Adrenal gland (tissue), 12 donors: ENCODE results near the gene ZNF503. TPM values are rescaled to one million over a fixed set of nuclear protein-coding genes. Genes with fewer than 3 reads are reported as not detected.

ENCODE experiments used
- DNase-seq, 7 donors: peaks; one replicate each; pipeline ENCODE4 v3.0.0-alpha.2; 2019 to 2020
- H3K27ac ChIP-seq, 5 donors: fragments of 200-600 bp; sonication (generic) in 4 of 5; 1 replicate in 3 of 5; 2 replicates in 2 of 5; pipeline versions ENCODE4 v1.5.1 to v1.8.0; 2016 to 2020; ENCODE audit warnings: mild to moderate bottlenecking in 1 of 5
- H3K27me3 ChIP-seq: fragments of 200-600 bp; 2 replicates; pipeline ENCODE4 v1.8.0; 2021
- H3K36me3 ChIP-seq, 2 donors: fragments of 200-600 bp; replicated peaks in 1 of 2; 1 replicate in 1 of 2; 2 replicates in 1 of 2; pipeline versions ENCODE4 v1.5.1 to v1.8.0; 2018 to 2022
- H3K4me1 ChIP-seq, 2 donors: fragments of 200-600 bp; replicated peaks in 1 of 2; 1 replicate in 1 of 2; 2 replicates in 1 of 2; pipeline versions ENCODE4 v1.5.1 to v1.8.0; 2018 to 2021
- H3K4me3 ChIP-seq, 4 donors: fragments of 200-600 bp; sonication (generic) in 3 of 4; one replicate each; pipeline ENCODE4 v1.5.1; 2016 to 2018
- H3K9me3 ChIP-seq, 3 donors: fragments of 200-600 bp; sonication (generic) in 1 of 3; replicated peaks in 1 of 3; 1 replicate in 2 of 3; 2 replicates in 1 of 3; pipeline versions ENCODE4 v1.5.1 to v1.8.0; 2016 to 2021
- CTCF ChIP-seq, 6 experiments: fragments of 450-650 bp in 4 of 6; fragments of 200-600 bp in 2 of 6; sonication (generic) in 1 of 6; IDR thresholded peaks; 1 replicate in 5 of 6; 2 replicates in 1 of 6; pipeline versions ENCODE4 v1.5.1 to v1.8.0; 2016 to 2021; ENCODE audit warnings: antibody characterized with exemption in 6 of 6, mild to moderate bottlenecking in 2 of 6, moderate library complexity in 1 of 6
- POLR2A ChIP-seq, 2 donors: fragments of 450-650 bp; IDR thresholded peaks; one replicate each; pipeline ENCODE4 v1.6.1; 2017; ENCODE audit warnings: antibody characterized with exemption in 2 of 2, mild to moderate bottlenecking in 2 of 2, moderate library complexity in 1 of 2
- WGBS, 4 donors: extraction: QIAGEN DNeasy Blood & Tissue Kit in 2 of 4; methylation state at CpG; one replicate each; pipeline versions ENCODE4 v1.1.5 to v1.1.7; 2013 to 2017; 5-methylcytosine and 5-hydroxymethylcytosine counted together
- intact Hi-C, 2 donors: fragments of 100-400 bp; cut with DNase I; formaldehyde crosslinking; loops; one replicate each; pipeline versions ENCODE4 v1.14.1 to v1.15.0; 2022 to 2023
- polyA plus RNA-seq, 3 donors: library from polyadenylated mRNA; stranded (reverse); fragments of 200-250 nt in 2 of 3; fragments of 350-450 nt in 1 of 3; fragmentation: Illumina TruSeq in 1 of 3; extraction: RNeasy Lipid Tissue Mini Kit (QIAGEN cat#74804) in 1 of 3; gene quantifications; one replicate each; pipeline ENCODE4 v1.2.3, GENCODE V29; 2013 to 2014
- total RNA-seq, 9 donors: library from RNA; depleted of rRNA in 4 of 9; stranded (reverse); fragments of >200 nt in 4 of 9; fragments of 120-200 nt in 1 of 9; fragmentation: NEBNext Ultra II Directional in 1 of 9; extraction: Animal tissue kit (Norgen Biotek cat#: 25700) in 1 of 9; gene quantifications; one replicate each; pipeline versions ENCODE4 v1.1.0 to v1.2.4, GENCODE V29; 2013 to 2023
- donor health status: healthy with polysubstance abuse.
- donor health status: Bipolar disorder and iron deficiency.
- donor health status: DM: yes; HTN: yes; CAD: no.
- donor health status: DM: no; HTN: no; CAD: no.
- donor health status: DM: no; HTN: no; CAD: no.
- donor health status: DM: yes; HTN: yes; CAD: no.

ZNF503 gene
- total and polyA plus RNA-seq, 12 donors: 5.4 to 129 (median 46.0) TPM

- intact Hi-C loops: loop anchor here (5.0 to 10.0 kb wide), 8 partner anchors 60 to 682 kb away; no protein-coding TSS in a partner anchor
- H3K9me3 ChIP-seq: no peaks in the 10 kb centered on the region
- peaks cover 0 to 15% of the 10 kb centered on the region in 2 donors for H3K4me1 ChIP-seq
- peak overlapping the region; percentile 69 to 99 (median 95) for H3K27ac ChIP-seq
- 18 to 31% (median 23%) methylated on average over 16 to 56 of the region's 56 CpGs for WGBS, 4 donors
- peak in 1 of 2 donors; percentile 12 for TF ChIP-seq POLR2A (IDR thresholded peaks at IDR 0.05)
- TF ChIP-seq CTCF (IDR thresholded peaks at IDR 0.05): peak in 2 of 6 experiments; percentile 6 to 21
- H3K27me3 ChIP-seq: no peaks in the 10 kb centered on the region
- peak; percentile 80 to 90 (median 87) for DNase-seq
- H3K4me3 ChIP-seq: peak overlapping the region in 3 of 4 donors; percentile 25 to 99 (median 72)
- H3K36me3 ChIP-seq: no peaks in the 10 kb centered on the region
Measured at GRCh38 chr10:75404815-75405597, 3.4 kb upstream of the ZNF503 start.

- Histone ChIP-seq H3K4me3 (peak overlapping the region; percentile 56 to 99 (median 69)), H3K36me3 (peaks cover 0 to 7% of the 10 kb centered on the region in 2 donors), H3K27ac (peak overlapping the region; percentile 73 to 99 (median 95)), H3K27me3 (no peaks in the 10 kb centered on the region), H3K4me1 (peaks cover 0 to 15% of the 10 kb centered on the region in 2 donors), H3K9me3 (no peaks in the 10 kb centered on the region)
- WGBS, 4 donors: 8 to 21% (median 13%) methylated on average over 22 to 58 of the region's 58 CpGs
- TF ChIP-seq POLR2A (IDR thresholded peaks at IDR 0.05) (peak; percentile 7 to 66), CTCF (IDR thresholded peaks at IDR 0.05) (no peak)
- intact Hi-C loops: loop anchor here (5.0 to 10.0 kb wide), 8 partner anchors 61 to 683 kb away; no protein-coding TSS in a partner anchor
- peak; percentile 49 to 79 (median 72) for DNase-seq
Measured at GRCh38 chr10:75403939-75404814, 2.6 kb upstream of the ZNF503 start.

GRCh38 chr10:75403144-75403938, 1.8 kb upstream of the ZNF503 start:
- DNase-seq: peak; percentile 67 to 78 (median 76)
- peaks cover 0 to 15% of the 10 kb centered on the region in 2 donors for H3K4me1 ChIP-seq
- 0 to 1% (median 0%) methylated on average over 32 to 56 of the region's 56 CpGs for WGBS, 4 donors

More at GRCh38 chr10:75403144-75403938, 1.8 kb upstream of the ZNF503 start:
- Histone ChIP-seq H3K27ac (peak overlapping the region; percentile 73 to 99 (median 95)), H3K9me3 (no peaks in the 10 kb centered on the region), H3K4me3 (peak overlapping the region; percentile 0 to 99 (median 69)), H3K27me3 (no peaks in the 10 kb centered on the region), H3K36me3 (peaks cover 0 to 16% of the 10 kb centered on the region in 2 donors)
- TF ChIP-seq CTCF (IDR thresholded peaks at IDR 0.05): no peak
- peak in 1 of 2 donors; percentile 52 for TF ChIP-seq POLR2A (IDR thresholded peaks at IDR 0.05)
- intact Hi-C loops: loop anchor here (5.0 to 10.0 kb wide), 8 partner anchors 61 to 684 kb away; no protein-coding TSS in a partner anchor
